ENCODE data around the gene TRPM5. TPM values are rescaled to one million over a fixed set of nuclear protein-coding genes. Genes with fewer than 3 reads are reported as not detected.

TRPM5 gene
- total RNA-seq, 1 experiment from 2014 or later, result 0.07 TPM

- TF ChIP-seq ZNF121 (CRISPR knock-in tag; IDR thresholded peaks at IDR 0.05), result no peak
- TF ChIP-seq ZBTB21 (CRISPR knock-in tag; IDR thresholded peaks at IDR 0.05; ENCODE audit: borderline replicate concordance), result no peak
- TF ChIP-seq FOXP1 (CRISPR knock-in tag; IDR thresholded peaks at IDR 0.05; ENCODE audit: borderline replicate concordance), result no peak
- TF ChIP-seq E2F5 (CRISPR knock-in tag; IDR thresholded peaks at IDR 0.05), result no peak
Measured at GRCh38 chr11:2406451-2406850, 37.9 kb downstream of the TRPM5 start (continued).

- DNase-seq (ENCODE audit: low spot score) (no peak), ATAC-seq (no peak)
- Mint-ChIP-seq H3K9me3 (no peaks in the 10 kb centered on the region), H3K36me3 (peaks cover 7% of the 10 kb centered on the region; the same call in 1 of the 2 replicates), H3K27me3 (ENCODE audit: low read depth) (no peaks in the 10 kb centered on the region), H3K4me3 (no peak overlapping the region), H3K4me1 (peaks cover 3% of the 10 kb centered on the region; the same call in 1 of the 2 replicates), H3K27ac (no peak overlapping the region)
- TF ChIP-seq PREB (CRISPR knock-in tag; IDR thresholded peaks at IDR 0.05; ENCODE audit: borderline replicate concordance) (no peak), FOXP1 (CRISPR knock-in tag; IDR thresholded peaks at IDR 0.05; ENCODE audit: borderline replicate concordance) (0 out of 2 replicates have a peak, but pooled peaks have one; percentile 49), NR2C2 (CRISPR knock-in tag; IDR thresholded peaks at IDR 0.05) (no peak), ZSCAN18 (CRISPR knock-in tag; IDR thresholded peaks at IDR 0.05) (no peak), USF2 (CRISPR knock-in tag; IDR thresholded peaks at IDR 0.05) (no peak)
- ChIA-PET POLR2A (no interaction called here), CTCF (interaction anchor here (1.9 to 7.7 kb wide), 2 partner anchors 15 to 99 kb away, joined by 5 to 81 read pairs; no protein-coding TSS in a partner anchor)
Measured at GRCh38 chr11:2404735-2405196, 39.5 kb downstream of the TRPM5 start.

GRCh38 chr11:2402890-2403645 lies 41.2 kb downstream of the TRPM5 start:
- CTCF ChIA-PET, result interaction anchor here (1.4 to 7.7 kb wide), 3 partner anchors 14 to 98 kb away, joined by 4 to 81 read pairs (median 62); no protein-coding TSS in a partner anchor
- peaks cover 5% of the 10 kb centered on the region; the same call in 1 of the 2 replicates for H3K4me1 Mint-ChIP-seq
- H3K4me3 Mint-ChIP-seq, result peak overlapping the region; percentile 45
- no peaks in the 10 kb centered on the region for H3K27me3 Mint-ChIP-seq (ENCODE audit: low read depth)
- H3K36me3 Mint-ChIP-seq, result peaks cover 7% of the 10 kb centered on the region; the same call in 1 of the 2 replicates
- POLR2A ChIA-PET, result no interaction called here
- TF ChIP-seq MLX (CRISPR knock-in tag; IDR thresholded peaks at IDR 0.05) (no peak), JAZF1 (CRISPR knock-in tag; IDR thresholded peaks at IDR 0.05) (no peak), NFYB (CRISPR knock-in tag; conservative IDR thresholded peaks at IDR 0.05; ENCODE audit: low read depth) (no peak), HMGXB4 (CRISPR knock-in tag; IDR thresholded peaks at IDR 0.05) (no peak), ELF4 (CRISPR knock-in tag; IDR thresholded peaks at IDR 0.05; ENCODE audit: low read depth) (no peak), E2F1 (CRISPR knock-in tag; IDR thresholded peaks at IDR 0.05) (no peak), RORB (CRISPR knock-in tag; IDR thresholded peaks at IDR 0.05) (no peak), ZNF416 (CRISPR knock-in tag; IDR thresholded peaks at IDR 0.05) (no peak), HMGA2 (CRISPR knock-in tag; IDR thresholded peaks at IDR 0.05) (no peak)
- ATAC-seq (no peak), DNase-seq (ENCODE audit: low spot score) (no peak)
- no peaks in the 10 kb centered on the region for H3K9me3 Mint-ChIP-seq
- no peak overlapping the region for H3K27ac Mint-ChIP-seq

Measured in WTC11 (cell line).